CD4-positive, alpha-beta T cell treated with Interleukin-6 at 100 ng/mL for 8 hours (primary cell): ENCODE measurements around the gene SPOCK3.
"Not testable (repeated sequence)": the region's sequence is repeated elsewhere in the genome, so short reads cannot be mapped to it uniquely, and the experiment has no call there.

ENCODE experiments used
- DNase-seq: peaks from one replicate; pipeline ENCODE4 v3.0.0-alpha.2; 2020; ENCODE audit warnings: mixed read lengths, low spot score

The SPOCK3 gene

GRCh38 chr4:167035390-167035789 is 198.9 kb downstream of the SPOCK3 start:
- no peak for DNase-seq

GRCh38 chr4:167034983-167035382 is 199.3 kb downstream of the SPOCK3 start:
- no peak for DNase-seq

DNA sequence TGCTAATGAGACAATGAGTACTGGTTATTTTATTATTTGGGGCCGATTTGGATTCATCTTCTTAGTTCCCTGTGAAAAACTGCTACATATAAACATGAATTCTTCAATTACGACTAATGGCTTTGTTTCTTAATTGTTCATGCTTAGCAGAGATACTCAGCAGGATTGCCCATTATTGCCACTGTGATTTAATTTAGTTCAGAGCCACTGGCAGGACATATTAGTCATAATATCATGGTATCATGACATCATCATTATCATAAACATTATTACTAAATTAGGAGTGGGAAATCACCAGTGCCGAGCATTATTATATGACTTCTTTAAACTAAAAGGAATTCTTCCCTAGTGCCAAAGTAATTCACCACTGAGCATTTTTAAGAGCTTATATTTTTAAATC is 201.4 kb downstream of the SPOCK3 start:
- DNase-seq, result no peak

DNA sequence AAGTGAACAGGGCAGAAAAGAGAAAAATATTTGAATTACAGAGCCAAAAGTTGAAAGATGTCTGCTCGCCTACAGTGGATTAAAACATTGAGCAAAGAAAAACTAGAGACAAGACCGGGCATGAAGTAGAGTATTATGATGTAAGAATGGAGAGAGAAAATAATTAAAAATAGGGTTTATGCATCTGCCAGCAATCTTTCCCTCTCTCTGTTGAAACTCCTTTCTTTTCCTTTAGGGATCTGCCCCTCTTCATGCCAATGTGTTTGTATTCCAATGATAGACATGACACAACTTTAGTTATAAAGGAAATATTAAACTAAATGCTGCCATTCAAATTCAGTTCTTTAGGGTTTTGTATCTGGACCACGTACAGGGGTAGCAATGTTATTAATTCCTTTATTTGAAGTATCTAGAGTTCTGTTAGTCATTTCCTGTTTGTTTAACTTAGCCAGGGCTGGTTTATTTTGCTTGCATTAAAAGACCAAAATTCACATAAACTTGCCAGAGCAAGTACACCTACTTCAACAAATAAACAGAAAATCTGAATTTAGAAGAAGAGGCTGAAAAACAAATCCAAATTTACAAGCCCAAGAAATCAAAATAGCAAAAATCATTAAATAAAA is 202.6 kb downstream of the SPOCK3 start:
- no peak for DNase-seq

DNA sequence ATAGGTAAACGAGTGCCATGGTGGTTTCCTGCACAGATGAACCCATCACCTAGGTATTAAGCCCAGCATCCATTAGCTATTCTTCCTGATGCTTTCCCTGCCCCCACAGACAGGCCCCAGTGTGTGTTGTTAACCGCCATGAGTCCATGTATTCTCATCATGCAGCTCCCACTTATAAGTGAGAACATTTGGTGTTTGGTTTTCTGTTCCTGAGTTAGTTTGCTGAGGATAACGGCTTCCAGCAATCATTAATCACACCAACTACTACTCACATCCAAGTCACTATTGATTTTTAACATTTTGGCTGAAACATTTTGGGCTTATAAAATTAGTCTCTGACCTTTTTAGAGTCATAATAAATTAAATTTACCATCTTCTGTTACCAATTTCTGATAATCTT is 205.3 kb downstream of the SPOCK3 start:
- DNase-seq, result no peak

- no peak for DNase-seq
Observed at GRCh38 chr4:167025670-167026069, 208.6 kb downstream of the SPOCK3 start.

- no peak for DNase-seq
Observed at GRCh38 chr4:167023364-167023925, 210.8 kb downstream of the SPOCK3 start.

DNA sequence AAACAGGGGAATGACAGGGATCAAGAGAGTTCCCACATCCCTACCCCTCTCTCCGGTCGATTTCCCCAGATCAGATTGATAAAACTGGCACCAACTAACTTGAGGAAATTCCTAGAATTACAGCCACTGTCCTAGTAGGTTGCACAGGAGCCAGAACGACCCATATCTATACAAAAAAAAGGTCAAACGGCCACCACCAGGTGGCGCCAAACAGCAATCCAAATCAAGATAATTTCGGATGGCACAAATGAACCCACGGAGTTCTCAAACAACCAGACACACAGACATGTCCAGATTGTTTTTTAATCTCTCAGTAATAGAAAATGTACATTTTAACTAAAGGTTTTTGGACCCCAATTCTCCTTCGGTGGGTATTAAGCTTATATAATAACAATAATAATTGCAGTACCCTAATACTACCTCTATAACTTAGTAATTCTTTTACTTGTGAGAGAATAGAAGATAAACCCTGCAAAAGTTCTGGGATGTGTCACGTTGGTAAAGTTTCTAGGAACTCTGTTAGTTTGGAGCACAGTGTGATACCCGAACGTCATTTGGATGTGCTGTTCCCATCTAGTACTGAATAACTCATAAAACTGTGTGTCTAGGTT is 212.6 kb downstream of the SPOCK3 start:
- DNase-seq, result peak; percentile 15

DNA sequence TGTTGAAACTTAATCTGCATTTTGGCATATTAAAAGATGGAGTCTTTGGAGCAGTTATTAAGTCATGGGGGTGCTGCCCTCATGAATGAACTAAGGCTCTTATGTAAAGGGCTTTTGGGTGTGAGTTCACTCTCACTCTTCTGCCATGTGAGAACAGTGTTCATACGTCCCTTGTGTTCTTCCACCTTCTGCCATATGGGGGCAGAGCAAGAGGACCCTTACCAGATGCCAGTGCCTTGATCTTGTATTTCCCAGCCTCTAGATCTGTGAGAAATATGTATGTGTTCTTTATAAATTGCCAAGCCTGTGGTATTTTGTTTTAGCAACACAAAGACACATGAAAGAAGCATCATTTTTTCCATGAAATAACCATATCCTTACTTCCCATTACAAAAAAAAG is 213.9 kb downstream of the SPOCK3 start:
- DNase-seq, result no peak

DNA sequence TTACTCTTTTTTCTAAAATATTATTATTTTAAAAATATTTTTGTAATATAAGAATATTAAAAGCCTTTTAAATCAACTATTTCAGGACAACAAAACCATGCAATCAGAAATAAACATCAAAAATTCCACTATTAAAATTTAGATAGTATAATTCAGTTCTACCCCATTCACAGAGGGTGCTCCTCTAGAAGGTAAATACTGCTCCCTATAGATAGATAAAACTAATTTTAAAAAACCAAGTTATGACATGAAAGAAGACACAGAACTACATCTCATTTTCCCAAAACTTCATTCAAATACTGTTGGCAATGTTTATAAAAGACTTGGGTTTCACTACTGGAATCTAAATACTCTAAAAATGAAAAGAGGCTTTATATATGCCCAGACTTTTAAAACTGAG is 219.3 kb downstream of the SPOCK3 start:
- DNase-seq, result no peak

- DNase-seq, result no peak
Observed at GRCh38 chr4:167003326-167003725, 231.0 kb downstream of the SPOCK3 start.

DNA sequence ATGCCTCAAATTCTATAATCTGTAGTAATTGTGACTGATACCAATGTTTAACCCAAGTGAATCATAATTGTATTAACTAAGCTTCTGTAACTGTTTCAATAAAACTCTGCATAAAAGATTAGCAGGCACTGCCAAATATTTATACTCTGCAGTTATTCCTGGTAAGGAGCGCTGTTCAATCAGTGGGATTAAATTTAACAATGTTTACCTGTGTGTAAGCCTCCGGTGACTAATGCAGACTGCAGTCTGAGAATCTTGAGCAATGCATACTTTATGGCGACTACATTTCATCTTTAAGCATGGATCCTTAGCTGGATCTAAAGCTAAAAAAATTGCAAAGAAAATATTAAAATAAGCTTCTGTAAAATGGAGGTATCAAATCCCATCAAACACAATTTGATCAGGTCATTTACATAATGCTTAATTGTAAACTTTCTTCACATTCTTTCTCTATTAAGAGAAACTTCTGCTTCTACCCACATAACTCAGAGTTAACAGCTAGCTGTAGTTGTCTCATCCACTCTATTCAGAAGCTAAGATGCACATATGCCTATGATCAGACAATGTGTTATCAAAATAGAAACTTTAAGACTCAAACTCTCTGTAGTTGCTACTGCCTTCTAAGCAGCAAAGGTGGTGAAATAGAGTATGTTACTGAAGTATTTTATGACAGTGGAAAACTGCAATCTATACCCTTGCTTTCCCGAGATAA is 234.0 kb downstream of the SPOCK3 start:
- no peak for DNase-seq

- no peak for DNase-seq
Observed at GRCh38 chr4:166996216-166996615, 238.1 kb downstream of the SPOCK3 start.

DNA sequence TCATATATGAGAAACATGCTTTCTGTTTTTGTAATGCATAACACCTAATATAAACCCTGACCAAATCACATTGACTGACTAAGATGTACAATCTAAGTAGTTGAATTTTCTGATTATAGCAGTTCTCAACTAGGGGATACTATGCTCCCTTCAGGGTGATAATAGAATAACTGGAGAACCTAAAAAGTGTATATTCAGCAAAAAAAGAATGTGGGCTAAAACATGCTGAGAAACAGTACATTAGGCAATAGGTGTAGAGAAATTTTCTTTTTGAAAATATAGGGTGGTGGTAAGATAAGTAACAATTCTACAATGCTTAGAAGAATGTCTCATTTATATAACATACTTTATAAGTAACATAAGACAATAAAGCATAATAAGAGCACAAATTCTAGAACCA is 239.6 kb downstream of the SPOCK3 start:
- no peak for DNase-seq

DNA sequence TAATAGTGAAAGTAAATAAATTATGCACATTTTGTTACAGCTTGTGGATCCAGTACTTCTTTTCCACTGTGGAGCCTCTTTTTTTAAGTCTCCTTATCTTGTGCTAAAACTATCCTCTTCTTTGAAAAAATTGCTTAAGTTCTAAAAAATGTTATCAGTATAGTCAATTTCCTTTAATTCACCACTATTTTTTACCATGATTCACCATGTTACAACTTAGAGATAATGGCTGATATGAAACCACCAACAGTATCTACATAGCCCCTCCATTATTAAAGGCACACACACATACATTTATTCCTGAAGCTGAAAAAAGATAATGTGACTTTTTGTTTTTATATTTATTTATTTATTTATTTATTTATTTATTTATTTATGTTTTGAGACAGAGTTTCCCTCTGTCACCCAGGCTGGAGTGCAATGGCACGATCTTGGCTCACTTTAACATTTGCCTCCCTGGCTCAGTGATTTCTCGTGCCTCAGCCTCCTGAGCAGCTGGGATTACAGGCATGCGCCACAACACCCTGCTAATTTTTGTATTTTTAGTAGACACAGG is 243.2 kb downstream of the SPOCK3 start:
- no peak for DNase-seq

DNA sequence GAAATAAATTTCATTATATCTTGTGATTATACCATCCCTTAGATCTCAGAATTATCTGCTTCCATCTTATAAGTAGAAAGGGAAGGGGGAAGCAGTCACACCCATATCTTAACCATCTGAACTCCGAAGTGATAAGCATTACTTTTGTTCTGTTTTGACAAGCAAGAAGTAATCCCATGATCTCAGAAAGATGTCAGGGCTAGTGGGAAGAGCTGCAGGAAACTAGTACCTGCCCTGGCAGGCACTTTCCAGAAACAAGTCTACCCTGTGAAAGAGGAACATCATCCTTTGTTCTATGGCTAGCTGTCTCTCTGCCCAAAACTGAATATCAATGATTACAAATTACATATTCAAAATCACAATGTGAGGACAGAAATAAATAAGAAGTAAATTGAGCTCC is 244.4 kb downstream of the SPOCK3 start:
- no peak for DNase-seq

- DNase-seq, result no peak
Observed at GRCh38 chr4:166987026-166987425, 247.3 kb downstream of the SPOCK3 start.

GRCh38 chr4:166981847-166982246 is 252.4 kb downstream of the SPOCK3 start:
- no peak for DNase-seq

DNA sequence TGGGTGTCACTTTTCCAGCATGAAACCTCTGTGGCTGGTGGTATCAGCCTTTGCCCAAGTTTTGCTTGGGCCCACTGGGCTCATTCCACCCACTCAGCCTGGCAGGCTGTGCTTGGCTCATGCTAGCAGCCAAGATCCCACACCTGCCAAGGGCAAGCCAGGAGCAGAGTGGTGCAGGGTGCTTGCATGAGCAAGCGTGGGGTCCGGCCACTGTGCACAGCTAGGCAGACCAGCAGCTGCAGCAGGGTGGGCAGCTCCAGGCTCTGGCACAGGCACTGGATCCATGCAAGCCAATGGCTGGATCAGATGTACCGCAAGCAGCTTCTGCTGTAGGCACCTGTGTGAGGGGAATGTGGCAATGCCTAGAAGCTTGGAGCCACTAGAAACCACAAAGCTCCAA is 253.9 kb downstream of the SPOCK3 start:
- DNase-seq, result no peak

DNA sequence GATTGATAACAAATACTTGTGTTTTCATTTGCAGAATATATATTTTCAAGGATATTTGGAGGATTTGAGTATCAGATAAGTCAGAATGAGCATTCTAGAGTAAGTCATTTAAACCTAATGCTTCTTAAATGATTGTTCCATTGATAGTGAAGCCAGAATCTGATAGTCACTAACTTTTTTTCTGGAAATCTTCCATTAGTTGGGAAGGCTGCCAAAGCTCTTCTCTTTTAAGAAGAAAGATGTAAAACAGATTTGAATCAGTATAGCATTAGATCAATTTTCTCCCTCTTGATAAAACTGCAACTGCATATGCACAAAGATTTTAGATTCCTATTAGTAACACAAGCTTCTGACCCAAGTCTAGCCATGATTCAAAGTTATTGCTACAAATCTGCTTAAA is 256.7 kb downstream of the SPOCK3 start:
- DNase-seq, result no peak

- DNase-seq, result no peak
Observed at GRCh38 chr4:166972071-166972470, 262.2 kb downstream of the SPOCK3 start.

GRCh38 chr4:166968219-166968618 is 266.1 kb downstream of the SPOCK3 start:
- DNase-seq, result not testable (repeated sequence)

DNA sequence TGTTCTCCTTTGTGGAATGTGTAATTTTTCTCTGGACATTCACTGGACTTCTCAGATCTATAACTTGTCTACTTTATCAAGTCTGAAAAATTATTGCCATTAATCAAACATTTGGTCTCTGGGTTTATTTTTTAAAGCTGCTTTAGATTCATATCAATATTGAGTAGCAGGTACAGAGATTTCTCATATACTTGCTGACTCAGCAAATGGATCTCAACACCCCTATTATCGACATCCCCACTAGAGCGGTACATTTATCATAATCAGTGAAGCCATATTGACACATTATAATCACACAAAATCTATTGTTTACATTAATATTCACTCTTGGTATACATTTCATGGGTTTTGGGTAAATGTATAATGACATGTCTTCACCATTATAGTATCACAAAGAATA is 268.7 kb downstream of the SPOCK3 start:
- no peak for DNase-seq
